Measurements from ENCODE around the gene SLC10A1.

- TF ChIP-seq CTCF (IDR thresholded peaks at IDR 0.05) (no peak), POLR2A (IDR thresholded peaks at IDR 0.05) (no peak)
These were observed 47.1 kb downstream of the SLC10A1 start for GRCh38 chr14:69749956-69750355.
